Mucosa of stomach (tissue), 1 donor: ENCODE results near the gene FNDC3B.

Experiments
- H3K27me3 ChIP-seq: one replicate; pipeline ENCODE4 v1.7.0; 2013; ENCODE audit warnings: mild to moderate bottlenecking, low read length; ENCODE audit not compliant: control insufficient read depth, insufficient read depth
- H3K36me3 ChIP-seq: one replicate; pipeline ENCODE4 v1.7.0; 2013; ENCODE audit warnings: low read length; ENCODE audit not compliant: control insufficient read depth, insufficient read depth
- H3K4me1 ChIP-seq: one replicate; pipeline ENCODE4 v1.7.0; 2013; ENCODE audit warnings: mild to moderate bottlenecking, low read length; ENCODE audit not compliant: control insufficient read depth, insufficient read depth
- H3K4me3 ChIP-seq: one replicate; pipeline ENCODE4 v1.7.0; 2013; ENCODE audit warnings: low read length
- H3K9ac ChIP-seq: one replicate; pipeline ENCODE4 v1.7.0; 2013; ENCODE audit warnings: mild to moderate bottlenecking, low read length, moderate library complexity
- H3K9me3 ChIP-seq: one replicate; pipeline ENCODE4 v1.7.0; 2013; ENCODE audit warnings: mild to moderate bottlenecking, low read length, moderate library complexity; ENCODE audit not compliant: control insufficient read depth
- donor health status: Pancreatic carcinoma.

FNDC3B gene

GRCh38 chr3:172277151-172277652 is 237.8 kb downstream of the FNDC3B start:
- no peaks in the 10 kb centered on the region for H3K27me3 ChIP-seq
- H3K4me1 ChIP-seq: no peaks in the 10 kb centered on the region
- H3K4me3 ChIP-seq: no peak overlapping the region
- no peaks in the 10 kb centered on the region for H3K36me3 ChIP-seq
- no peak overlapping the region for H3K9ac ChIP-seq
- H3K9me3 ChIP-seq: no peaks in the 10 kb centered on the region

GRCh38 chr3:172279191-172279640 is 239.8 kb downstream of the FNDC3B start:
- Histone ChIP-seq H3K4me3 (no peak overlapping the region), H3K9me3 (no peaks in the 10 kb centered on the region), H3K36me3 (no peaks in the 10 kb centered on the region), H3K4me1 (no peaks in the 10 kb centered on the region), H3K9ac (no peak overlapping the region), H3K27me3 (no peaks in the 10 kb centered on the region)

GRCh38 chr3:172279974-172280373 is 240.6 kb downstream of the FNDC3B start:
- Histone ChIP-seq H3K4me3 (no peak overlapping the region), H3K9ac (no peak overlapping the region), H3K4me1 (no peaks in the 10 kb centered on the region), H3K27me3 (no peaks in the 10 kb centered on the region), H3K36me3 (no peaks in the 10 kb centered on the region), H3K9me3 (no peaks in the 10 kb centered on the region)

GRCh38 chr3:172280406-172281051 is 241.2 kb downstream of the FNDC3B start:
- H3K9me3 ChIP-seq: no peaks in the 10 kb centered on the region
- H3K36me3 ChIP-seq: no peaks in the 10 kb centered on the region
- no peak overlapping the region for H3K9ac ChIP-seq
- no peaks in the 10 kb centered on the region for H3K4me1 ChIP-seq
- no peaks in the 10 kb centered on the region for H3K27me3 ChIP-seq
- no peak overlapping the region for H3K4me3 ChIP-seq

GRCh38 chr3:172281884-172282283 is 242.5 kb downstream of the FNDC3B start:
- Histone ChIP-seq H3K4me1 (no peaks in the 10 kb centered on the region), H3K4me3 (no peak overlapping the region), H3K36me3 (no peaks in the 10 kb centered on the region), H3K9me3 (no peaks in the 10 kb centered on the region), H3K9ac (no peak overlapping the region), H3K27me3 (no peaks in the 10 kb centered on the region)

GRCh38 chr3:172282850-172283249 is 243.5 kb downstream of the FNDC3B start:
- H3K4me3 ChIP-seq: no peak overlapping the region
- H3K27me3 ChIP-seq: no peaks in the 10 kb centered on the region
- H3K36me3 ChIP-seq: no peaks in the 10 kb centered on the region
- peaks cover 7% of the 10 kb centered on the region for H3K4me1 ChIP-seq
- H3K9me3 ChIP-seq: no peaks in the 10 kb centered on the region
- no peak overlapping the region for H3K9ac ChIP-seq

GRCh38 chr3:172283841-172284357 is 244.5 kb downstream of the FNDC3B start:
- H3K27me3 ChIP-seq: no peaks in the 10 kb centered on the region
- no peak overlapping the region for H3K4me3 ChIP-seq
- H3K9ac ChIP-seq: no peak overlapping the region
- peaks cover 17% of the 10 kb centered on the region for H3K4me1 ChIP-seq
- H3K9me3 ChIP-seq: no peaks in the 10 kb centered on the region
- H3K36me3 ChIP-seq: no peaks in the 10 kb centered on the region

- peaks cover 30% of the 10 kb centered on the region for H3K4me1 ChIP-seq
- no peaks in the 10 kb centered on the region for H3K9me3 ChIP-seq
- no peak overlapping the region for H3K4me3 ChIP-seq
- peaks cover 6% of the 10 kb centered on the region for H3K36me3 ChIP-seq
- H3K9ac ChIP-seq: no peak overlapping the region
- no peaks in the 10 kb centered on the region for H3K27me3 ChIP-seq
Measured at GRCh38 chr3:172285844-172286243, 246.5 kb downstream of the FNDC3B start.

- Histone ChIP-seq H3K4me3 (no peak overlapping the region), H3K36me3 (peaks cover 6% of the 10 kb centered on the region), H3K9ac (no peak overlapping the region), H3K4me1 (peaks cover 30% of the 10 kb centered on the region), H3K27me3 (no peaks in the 10 kb centered on the region), H3K9me3 (no peaks in the 10 kb centered on the region)
Measured at GRCh38 chr3:172286548-172287148, 247.3 kb downstream of the FNDC3B start.

GRCh38 chr3:172287937-172288477 is 248.6 kb downstream of the FNDC3B start:
- peaks cover 30% of the 10 kb centered on the region for H3K4me1 ChIP-seq

GRCh38 chr3:172288651-172289050 is 249.3 kb downstream of the FNDC3B start:
- H3K36me3 ChIP-seq: peaks cover 6% of the 10 kb centered on the region
- no peak overlapping the region for H3K9ac ChIP-seq
- H3K4me3 ChIP-seq: no peak overlapping the region
- peaks cover 30% of the 10 kb centered on the region for H3K4me1 ChIP-seq
- no peaks in the 10 kb centered on the region for H3K9me3 ChIP-seq
- no peaks in the 10 kb centered on the region for H3K27me3 ChIP-seq

More at GRCh38 chr3:172287937-172288477, 248.6 kb downstream of the FNDC3B start:
- H3K4me3 ChIP-seq: no peak overlapping the region
- no peaks in the 10 kb centered on the region for H3K9me3 ChIP-seq
- H3K9ac ChIP-seq: no peak overlapping the region
- H3K27me3 ChIP-seq: no peaks in the 10 kb centered on the region
- peaks cover 6% of the 10 kb centered on the region for H3K36me3 ChIP-seq

GRCh38 chr3:172289583-172289982 is 250.2 kb downstream of the FNDC3B start:
- Histone ChIP-seq H3K4me3 (no peak overlapping the region), H3K9ac (no peak overlapping the region), H3K4me1 (peaks cover 30% of the 10 kb centered on the region), H3K36me3 (peaks cover 6% of the 10 kb centered on the region), H3K27me3 (no peaks in the 10 kb centered on the region), H3K9me3 (no peaks in the 10 kb centered on the region)
